Lung microvascular endothelial cell (primary cell): ENCODE results near the gene CERCAM. TPM values are rescaled to one million over a fixed set of nuclear protein-coding genes. Genes with fewer than 3 reads are reported as not detected.
"Not testable (repeated sequence)": the region's sequence is repeated elsewhere in the genome, so short reads cannot be mapped to it uniquely, and the experiment has no call there.

ENCODE experiments used
- DNase-seq, 2 donors: peaks; one replicate each; pipeline versions ENCODE4 v3.0.0 to v3.0.0-alpha.2; 2010; ENCODE audit warnings: low read depth in 2 of 2
- total RNA-seq: library from RNA; depleted of rRNA; stranded (reverse); fragments of >200 nt; gene quantifications from 2 replicates; pipeline ENCODE4 v1.2.1, GENCODE V29; 2014

CERCAM gene
- total RNA-seq, 1 donor from 2014 or later, result 16.1 TPM

DNA sequence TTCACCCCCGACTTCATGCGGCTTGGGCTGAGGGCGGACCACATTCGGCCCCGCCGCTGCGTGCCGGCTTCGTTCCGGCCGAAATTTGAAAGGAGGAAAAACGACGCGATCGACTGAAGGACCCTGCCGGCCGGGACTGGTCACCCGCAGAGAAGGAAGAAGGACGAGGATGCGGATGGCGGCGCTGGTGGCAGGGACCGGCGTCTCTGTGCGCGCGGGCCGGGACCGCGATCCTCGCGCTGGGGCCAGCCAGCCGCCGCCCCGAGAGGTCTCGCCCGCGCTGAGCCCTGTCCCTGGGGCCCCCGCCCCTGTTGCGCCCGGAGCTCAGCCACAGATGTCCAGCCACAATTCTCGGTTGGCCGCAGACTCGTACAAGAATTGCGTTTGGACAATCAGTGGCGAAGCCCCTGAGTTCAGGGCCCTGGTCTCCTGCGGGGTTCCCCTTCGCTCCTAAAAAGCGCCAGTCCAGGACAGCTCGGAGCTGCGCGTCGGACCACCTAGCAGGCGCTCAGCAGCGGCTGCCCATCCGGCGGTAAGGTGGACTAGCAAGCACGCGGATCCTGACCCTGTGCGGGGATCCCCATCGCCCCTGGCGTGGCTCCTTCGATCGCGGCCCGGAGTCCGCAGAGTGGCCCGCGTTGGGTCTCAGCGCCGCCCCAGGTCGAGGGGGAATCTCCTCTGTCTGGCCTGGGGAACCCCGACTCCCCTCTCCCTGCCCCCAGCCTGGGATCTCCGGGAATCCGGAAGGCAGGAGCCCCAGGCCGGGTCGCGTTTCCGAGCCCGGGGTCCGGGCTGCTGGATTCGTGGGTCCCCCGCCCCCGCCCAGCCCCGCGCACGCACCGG lies 28.1 kb upstream of the CERCAM start:
- DNase-seq, result no peak

DNA sequence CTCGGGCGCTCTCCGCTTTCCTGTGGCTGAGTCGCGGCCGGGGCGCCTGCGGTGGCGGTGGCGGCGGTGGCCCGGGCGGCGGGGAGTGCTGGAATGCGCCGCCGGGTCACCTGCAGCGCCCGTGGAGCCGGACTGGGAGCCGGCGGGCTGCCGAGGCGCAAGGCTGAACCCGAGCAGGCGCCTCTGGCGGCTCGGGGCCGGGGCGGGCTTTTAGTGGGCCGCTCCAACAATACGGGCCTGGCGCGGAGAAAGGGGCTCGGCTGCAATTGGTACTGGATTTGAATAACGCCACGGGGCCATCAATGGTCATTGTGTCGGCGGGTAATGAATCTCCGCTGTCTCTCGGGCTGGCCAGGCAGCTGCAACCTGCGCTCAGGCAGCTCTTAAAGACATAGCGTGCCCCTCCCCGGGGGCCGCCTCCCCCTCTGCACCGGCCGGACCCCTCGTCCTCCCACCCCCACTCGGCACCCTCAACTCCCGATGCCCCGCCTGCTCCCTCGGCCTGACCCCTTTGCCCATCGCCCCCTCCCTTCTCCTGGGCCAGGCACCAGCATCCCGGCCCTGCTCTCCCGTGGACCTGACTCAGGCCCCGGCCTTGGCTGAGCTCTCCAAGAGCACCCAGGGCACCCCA lies 27.4 kb upstream of the CERCAM start:
- no peak for DNase-seq

DNA sequence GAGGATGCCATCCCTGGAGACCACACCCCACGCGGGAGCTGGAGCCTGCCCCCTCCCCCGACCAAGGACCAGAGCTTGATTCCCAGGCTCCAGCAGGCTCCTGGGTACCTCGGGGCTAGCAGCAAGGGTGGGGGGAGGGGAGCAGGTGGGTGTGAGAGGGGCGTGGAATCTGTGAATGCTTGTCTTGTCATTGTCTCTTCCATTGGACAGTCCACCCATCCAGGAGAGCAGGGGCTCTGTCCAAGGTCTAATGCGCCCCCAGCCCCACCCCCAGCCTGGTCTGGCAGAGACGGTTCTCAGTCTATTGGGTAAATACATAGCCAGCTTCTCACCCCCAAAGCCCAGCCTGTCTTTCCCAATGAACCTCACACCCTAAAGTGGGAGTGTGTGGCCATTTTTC lies 26.7 kb upstream of the CERCAM start:
- no peak for DNase-seq

DNA sequence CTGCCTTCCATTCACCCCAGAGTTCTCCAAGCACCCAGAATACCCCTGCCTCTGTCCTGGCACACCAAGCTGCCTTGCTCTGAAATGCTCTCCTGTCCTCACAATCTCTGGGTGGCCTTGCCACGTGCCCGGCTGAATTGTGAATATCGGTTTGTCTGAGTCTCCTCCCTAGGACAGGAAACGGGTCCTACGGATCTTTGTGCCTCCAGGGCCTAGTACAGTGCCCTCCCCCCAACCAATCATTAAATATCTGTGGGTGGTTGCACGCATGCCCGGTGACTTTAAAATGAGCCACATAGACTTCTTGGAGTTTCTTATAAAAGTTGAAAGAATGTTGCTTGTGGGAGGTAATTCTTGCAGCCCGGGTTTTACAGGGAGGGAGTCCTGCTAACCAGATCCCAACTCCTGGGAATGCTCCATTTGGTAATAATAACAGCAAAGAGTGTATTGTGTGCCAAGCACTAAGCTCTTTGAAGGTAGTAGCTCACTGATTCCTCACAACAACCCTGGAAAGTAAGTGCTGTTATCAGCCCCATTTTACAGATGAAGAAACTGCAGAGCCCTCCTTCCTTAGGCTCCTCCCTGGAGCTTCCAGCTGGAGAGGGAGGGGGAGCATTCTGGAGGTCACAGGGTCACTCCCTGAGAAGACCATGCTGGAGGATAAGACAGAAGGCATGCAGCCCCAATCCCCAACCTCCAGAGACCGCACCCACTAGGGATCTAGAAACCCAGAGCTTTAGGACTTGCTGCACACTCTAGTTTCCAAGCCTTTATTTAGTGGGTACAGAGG lies 26.1 kb upstream of the CERCAM start:
- DNase-seq, result no peak

DNA sequence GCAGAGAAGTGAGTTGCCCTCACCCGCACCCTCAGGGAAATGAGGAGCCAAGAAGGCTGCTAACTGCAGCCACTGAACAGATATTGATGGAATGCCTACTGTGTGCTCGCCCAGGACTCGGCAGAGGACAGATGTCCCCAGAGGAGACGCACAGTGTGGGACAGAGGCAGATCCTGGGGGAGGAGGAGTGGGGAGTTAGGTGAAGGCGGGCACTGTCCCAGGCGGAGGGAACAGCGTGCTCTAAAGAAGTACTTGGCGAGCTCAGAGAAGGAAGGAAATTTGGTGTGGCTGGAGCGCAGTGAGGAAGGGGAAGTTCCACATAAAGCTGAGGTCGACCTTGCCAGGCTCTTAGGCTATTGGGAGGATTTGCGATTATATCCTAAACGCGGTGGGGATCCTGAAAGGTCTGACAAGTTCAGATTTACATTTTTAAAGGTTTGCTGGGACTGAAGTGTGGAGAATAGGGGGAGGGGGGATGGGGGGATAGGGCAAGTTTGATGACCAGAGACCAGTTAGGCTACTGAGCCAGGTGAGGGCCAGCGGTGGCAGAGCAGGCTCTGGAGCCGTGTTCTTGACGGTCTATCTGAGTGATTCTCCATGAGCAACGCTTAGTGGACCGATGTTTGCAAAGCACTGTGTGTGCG lies 23.6 kb upstream of the CERCAM start:
- peak in 1 of 2 donors; percentile 11 for DNase-seq

DNA sequence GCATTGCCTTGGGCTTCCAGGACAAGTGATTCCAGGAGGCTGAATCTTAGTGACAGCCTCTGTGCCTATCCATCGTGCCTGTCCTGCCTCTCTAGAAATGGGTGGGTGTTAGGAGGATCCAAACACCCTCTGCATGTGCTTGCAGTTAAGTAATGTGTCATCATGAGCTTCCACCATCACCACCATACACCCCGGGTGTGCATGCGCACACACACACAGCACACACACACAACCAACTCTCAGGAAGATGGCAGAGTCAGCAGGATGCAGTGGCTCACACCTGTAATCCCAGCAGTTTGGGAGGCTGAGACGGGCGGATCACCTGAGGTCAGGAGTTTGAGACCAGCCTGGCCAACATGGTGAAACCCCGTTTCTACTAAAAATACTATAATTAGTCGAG lies 22.8 kb upstream of the CERCAM start:
- DNase-seq, result no peak

DNA sequence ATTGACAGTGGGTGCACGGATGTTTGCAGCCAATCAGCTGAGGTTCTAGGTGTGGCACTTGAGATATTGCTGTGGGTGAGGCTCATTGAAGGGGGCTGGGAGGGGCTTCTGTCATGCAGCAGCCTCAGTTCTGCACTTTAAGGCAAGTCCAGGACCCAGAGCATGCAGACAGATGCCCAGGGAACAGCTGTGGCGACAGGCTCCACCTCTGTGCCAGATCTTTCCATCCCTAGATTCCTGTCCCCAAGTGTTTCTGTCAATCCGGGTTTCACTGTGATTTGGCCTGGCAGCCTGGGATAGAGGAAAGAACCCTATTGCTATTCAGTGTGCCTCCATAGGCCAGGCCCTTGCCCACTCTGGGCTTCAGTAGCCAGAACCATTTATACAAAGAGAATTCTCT lies 20.8 kb upstream of the CERCAM start:
- no peak for DNase-seq

DNA sequence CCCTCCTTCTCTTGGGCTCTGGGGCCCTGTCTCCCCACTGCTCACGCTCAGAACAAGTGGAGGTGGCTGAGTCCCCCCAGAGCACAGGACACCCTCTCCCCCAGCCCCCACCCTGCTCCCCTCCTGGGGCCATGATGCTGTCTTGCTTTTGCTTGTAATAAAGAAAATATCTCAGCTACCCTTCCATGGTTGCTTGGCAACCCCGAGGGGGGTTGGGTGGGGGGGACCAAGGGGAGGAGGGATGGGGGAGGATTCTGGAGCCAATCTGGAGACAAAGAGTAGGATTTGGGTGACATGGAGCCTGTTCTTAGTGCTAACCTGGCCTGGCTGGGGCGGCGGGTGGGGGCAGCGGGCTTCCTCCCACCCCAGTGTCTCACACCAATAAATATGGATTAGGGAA lies 16.1 kb upstream of the CERCAM start:
- DNase-seq, result no peak

DNA sequence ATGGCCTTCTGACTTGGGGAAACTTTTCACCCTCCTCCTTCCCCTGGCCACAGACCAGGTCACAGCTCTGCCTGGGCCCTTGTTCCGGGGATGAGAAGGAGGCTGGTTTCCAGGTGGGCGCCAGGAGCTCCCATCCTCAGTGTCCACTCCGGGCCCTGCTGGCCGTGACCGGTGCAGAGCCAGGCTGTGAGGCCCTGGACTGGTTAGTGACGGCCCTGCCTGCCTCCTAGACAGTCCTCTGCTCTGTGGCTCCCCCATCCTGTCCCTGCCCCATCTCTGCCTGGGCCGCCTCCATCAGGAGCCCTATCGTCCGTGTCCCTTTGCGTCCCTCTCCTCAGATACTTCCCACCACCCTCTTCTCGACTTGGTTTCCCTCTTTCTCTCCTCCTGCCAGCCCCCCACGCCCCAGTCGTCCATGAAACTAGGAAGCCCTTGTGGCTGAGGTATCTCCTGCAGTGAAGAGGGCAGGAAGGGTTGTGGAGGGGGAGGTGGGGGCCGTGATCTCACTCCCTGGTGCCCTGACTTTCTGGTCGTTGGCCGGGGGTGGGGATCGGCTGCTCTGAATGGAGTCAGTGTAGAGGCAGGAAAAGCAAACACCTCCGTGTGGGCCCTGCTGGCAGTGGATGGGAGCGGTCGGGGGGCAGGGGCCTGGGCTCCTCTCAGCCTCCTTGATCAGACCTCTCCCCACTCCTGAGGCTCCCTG lies 15.4 kb upstream of the CERCAM start:
- DNase-seq, result no peak

DNA sequence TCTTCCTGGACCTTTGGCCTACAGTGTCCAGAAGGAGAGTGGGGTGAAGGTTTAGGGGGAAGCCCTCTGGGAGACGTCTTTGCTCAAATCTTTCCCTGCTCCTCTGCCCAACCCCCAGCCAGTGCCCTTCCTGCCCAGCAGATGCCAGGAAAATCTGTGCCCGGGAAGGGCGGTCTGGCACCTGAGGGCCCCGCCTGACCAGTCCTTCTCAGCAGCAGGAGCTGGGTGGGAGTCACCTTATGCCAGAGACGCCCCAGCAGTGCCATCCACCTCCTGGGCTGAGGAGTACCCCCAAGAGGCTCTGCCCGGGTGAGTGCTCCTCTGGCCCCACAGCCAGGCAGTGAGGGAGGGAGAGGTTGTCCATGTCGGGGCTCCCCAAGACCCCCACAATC lies 14.9 kb upstream of the CERCAM start:
- DNase-seq, result no peak

DNA sequence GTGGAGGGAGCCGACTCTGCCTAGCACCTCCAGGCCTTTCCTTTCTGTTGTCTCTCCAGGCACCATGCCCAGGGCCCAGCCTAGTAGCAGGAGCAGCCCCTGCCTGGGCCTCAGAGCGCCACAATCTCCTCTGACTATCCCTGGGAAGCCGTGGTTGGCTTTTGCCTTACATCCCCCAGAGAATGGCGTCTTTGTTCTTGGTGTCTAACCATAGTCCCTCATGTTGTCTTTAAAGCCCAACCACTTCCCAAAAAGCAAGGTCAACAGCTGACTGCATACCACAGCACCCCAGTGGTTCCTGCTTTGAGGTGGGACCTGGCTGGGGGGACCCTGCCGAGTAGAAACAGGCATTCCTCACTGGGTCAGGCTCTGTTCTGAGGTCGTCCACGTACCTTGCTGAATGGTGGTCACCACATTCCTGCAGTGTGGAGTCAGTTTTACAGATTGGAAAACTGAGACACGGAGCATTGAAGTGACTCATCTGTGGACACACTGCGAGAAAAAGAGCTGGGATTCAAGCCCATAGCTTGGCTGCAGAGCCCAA lies 13.7 kb upstream of the CERCAM start:
- DNase-seq, result no peak

DNA sequence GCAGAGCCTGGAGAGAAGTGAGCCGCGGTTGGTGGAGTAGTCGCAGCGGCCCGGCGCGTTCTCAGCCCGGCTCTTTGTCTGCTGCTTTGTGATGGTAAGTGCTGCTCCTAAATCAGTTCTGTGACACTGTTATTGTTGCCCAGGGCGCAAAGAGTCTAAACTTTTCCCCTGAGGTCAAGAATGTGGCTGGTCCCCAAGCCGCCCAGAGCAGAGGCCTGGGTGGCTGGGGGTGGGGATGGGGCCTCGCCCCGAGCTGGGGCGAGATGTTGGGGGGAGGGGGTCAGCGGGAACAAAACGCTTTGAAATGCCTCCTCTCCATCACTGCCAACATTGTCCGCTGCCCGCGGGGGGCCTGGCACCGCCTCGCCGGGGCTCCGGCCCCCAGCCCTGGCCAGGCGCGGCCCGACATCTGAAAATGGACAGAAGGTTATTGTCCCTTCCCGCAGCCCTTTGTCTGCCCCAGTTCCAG lies 11.7 kb upstream of the CERCAM start:
- no peak for DNase-seq

DNA sequence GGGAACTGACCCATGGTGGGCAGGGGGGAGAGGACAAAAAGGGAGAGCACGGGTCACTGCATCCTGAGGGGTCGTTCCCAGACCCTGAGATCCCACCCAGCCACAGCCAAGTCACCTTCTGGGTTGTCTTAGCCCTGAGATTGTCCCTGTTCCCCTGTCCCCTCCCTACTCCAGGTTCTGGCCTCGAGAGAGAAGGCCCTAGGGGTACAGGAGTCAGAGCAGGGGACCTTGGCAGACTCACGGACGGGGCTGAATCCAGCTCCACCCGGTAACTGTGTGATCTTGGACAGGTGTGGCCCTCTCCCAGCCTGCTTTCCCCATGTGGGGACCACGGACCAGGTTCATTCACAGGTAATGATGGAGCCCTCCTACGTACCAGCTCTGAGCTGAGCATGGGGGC lies 11.2 kb upstream of the CERCAM start:
- no peak for DNase-seq

DNA sequence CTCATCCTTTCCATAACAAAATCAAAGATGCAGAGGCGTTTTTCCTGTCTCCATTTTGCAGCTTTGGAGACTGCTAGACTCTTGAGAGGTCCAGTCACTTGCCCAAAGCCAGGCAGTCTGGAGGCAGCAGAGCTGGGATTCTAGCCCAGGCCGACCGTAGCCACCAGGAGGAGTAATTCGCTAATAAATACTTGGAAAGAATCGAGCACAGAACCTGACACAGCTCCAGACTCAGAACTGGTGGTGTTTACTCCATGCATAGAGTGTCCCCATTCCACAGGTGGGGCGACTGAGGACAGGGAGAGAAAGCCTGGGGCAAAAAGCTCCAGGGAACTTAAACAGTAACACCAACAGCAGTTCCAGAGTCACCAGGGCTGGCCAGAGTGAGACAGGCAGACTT lies 10.7 kb upstream of the CERCAM start:
- peak; percentile 33 to 52 for DNase-seq

DNA sequence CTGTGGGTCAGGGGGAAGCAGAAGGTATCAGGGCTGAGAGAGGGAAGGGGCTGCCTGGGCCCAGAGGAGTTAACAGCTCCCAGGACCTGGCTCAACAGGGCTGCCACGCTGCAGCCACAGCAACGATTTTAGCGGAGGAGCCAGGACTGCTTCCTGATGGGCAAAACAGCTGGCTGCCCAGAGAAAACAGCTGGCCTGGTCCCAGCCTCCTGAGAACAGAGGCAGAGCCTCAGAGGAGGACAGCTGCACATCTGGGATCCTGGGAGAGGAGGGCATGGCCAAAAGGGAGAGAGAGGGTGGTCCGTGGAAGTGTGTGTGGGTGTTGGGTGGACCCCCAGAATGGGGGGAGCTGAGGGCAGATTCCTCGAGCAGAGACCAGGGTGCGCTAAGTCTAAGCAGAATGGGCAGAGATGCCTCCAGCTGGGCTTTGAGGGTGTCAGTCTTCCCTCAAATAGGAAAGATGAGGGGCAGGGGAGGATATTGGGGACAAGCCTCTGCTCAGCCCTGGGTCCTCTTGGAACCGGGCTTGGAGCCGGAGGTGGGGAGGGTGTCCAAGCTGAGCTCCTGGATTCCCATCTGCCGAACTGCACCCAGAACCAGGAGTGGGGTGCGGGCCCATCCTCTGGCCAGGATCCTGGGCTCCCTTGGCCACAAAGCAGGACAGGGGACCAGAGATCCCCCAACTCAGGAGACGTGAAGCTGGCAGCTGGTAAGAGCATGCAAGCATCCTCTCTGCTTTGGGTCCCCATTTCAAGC lies 9.1 kb upstream of the CERCAM start:
- no peak for DNase-seq

DNA sequence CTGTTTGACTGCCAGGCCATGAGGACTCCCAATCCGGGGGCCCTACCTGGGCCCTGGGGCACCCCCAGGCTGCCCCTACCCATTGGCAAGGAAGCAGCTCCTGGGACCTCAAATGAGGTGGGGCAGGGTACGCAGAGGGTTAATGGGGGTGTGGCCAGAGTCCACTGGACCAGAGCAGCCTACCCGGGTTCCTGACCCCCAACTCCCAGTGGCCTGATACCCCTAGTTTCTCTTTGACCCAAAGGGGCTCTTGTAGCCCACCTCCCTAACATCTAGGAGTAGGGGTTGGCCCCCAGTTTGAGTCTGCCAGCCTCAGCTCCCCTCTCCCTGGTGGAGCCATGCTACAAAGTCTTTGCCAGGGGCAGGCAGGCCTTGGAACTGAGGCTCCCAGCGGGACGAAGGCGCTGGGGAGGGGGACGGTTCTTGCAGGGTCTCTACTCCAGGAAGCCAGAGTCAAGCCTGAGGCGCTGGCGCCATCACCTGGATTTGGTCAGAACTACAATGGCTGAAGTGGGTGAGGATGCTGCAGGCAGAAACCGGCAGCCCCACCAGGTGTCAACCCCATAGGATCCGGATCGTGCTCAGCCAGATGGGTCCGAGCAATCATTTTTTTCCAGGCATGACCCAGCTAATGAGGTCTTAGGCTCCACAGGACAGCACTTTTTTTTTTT lies 8.4 kb upstream of the CERCAM start:
- DNase-seq, result peak; percentile 45 to 65

DNA sequence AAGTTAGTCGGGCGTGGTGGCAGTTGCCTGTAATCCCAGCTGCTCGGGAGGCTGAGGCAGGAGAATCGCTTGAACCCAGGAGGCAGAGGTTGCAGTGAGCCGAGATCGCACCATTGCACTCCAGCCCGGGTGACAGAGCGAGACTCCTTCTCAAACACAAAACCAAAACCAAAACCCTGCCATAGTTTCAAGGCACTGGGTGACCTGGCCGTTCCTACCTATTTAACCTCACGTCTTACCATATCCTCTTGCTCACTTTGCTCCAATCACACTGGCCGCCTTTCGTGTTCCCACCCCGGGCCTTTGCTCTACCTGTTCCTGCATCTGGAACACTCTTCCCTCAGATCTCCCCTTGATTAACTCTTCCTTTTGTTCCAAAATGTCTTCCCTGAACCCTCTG lies 6.9 kb upstream of the CERCAM start:
- DNase-seq, result not testable (repeated sequence)

DNA sequence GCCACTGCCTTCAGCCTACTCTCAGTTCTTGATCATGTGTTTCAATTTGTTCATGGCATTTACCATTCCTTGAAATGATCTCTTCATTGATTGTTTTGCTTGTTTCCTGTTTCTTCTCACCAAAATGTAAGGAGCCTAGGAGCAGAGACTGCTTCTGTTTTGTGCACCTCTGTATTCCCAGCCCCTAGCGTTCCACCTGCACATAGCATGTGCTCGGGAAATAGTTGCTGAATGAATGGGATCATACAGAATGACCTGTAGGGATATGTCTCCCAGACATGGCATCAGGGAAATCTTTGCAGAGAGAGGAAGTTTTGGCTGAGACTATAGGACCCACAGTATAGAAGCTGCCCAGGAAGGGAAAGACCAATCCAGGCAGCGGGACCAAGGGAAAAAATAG lies 6.2 kb upstream of the CERCAM start:
- no peak for DNase-seq

DNA sequence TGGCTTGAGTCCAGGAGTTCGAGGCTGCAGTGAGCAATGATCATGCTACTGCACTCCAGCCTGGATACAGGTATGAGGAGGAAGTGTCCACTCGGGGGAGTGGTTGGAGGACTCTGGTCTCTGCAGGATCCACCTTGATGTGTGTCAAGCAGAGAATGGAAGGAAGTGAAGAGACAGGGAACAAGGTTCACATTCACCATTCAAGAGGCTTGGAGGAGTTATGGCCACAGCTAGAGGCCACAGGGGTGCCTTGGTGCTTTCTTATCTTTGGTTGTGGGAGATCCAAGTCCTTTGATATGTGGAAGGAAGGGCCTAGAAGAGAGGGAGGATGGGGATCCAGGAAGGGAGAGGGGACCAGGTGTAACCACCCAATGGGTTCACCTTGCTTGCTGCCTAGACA lies 5.4 kb upstream of the CERCAM start:
- DNase-seq, result no peak

DNA sequence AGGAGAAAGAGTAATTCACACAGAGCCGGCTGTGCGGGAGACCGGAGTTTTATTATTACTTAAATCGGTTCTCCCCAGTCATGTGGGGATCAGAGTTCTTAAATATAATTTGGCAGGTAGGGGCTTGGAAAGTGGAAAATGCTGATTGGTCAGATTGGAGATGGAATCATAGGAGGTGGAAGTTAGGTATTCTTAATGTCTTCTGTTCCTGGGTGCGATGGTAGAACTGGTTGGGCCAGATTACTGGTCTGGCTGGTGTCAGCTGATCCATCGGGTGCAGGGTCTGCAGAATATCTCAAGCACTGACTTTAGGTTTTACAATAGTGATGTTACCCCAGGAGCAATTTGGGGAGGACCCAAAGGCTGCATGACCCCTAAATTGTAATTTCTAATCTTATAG lies 4.6 kb upstream of the CERCAM start:
- DNase-seq, result no peak
